ENCODE measurements around the gene ZNRF3.

Gene ZNRF3

DNA sequence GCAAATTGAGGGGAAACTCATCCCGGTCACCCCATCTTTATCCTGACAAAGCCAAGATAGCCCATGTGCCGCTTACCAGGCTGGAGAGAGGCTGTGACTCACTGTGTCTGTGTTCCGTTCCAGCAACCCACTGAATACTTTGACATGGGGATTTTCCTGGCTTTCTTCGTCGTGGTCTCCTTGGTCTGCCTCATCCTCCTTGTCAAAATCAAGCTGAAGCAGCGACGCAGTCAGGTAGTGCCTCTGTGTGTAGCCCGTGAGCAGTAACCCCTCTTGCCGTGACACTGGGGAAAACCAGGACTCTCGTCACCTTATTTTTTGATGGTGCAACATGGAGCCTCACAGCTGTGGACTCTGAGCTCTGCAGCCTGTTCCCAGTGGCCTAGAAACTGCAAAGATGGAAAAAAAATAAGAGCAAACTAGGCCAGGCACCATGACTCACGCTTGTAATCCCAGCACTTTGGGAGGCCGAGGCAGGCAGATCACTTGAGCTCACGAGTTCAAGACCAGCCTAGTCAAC is 161.3 kb downstream of the ZNRF3 start:
- no peak for DNase-seq

DNA sequence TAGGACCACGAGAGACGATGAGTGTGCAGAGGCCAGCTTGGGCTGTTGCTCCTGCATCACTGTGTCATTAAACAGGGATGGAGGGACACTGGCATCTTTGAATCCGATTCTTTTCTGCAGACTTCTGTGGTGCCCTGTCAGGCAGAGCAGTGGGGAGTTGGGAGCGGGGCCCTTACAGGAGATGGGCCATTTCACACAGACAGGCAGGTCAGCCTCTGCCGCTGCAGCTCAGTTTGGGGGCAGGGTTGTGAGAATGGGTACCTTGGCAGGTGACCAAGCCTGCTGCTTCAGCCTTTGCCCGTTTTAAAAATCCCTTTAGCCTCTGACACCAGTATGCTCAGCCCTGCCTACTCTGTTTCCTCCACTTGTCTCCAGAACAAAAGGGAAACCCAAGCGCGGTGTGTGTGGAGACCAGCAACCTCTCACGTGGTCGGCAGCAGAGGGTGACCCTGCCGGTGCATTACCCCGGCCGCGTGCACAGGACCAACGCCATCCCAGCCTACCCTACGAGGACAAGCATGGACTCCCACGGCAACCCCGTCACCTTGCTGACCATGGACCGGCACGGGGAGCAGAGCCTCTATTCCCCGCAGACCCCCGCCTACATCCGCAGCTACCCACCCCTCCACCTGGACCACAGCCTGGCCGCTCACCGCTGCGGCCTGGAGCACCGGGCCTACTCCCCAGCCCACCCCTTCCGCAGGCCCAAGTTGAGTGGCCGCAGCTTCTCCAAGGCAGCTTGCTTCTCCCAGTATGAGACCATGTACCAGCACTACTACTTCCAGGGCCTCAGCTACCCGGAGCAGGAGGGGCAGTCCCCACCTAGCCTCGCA is 165.7 kb downstream of the ZNRF3 start:
- DNase-seq, result no peak

DNA sequence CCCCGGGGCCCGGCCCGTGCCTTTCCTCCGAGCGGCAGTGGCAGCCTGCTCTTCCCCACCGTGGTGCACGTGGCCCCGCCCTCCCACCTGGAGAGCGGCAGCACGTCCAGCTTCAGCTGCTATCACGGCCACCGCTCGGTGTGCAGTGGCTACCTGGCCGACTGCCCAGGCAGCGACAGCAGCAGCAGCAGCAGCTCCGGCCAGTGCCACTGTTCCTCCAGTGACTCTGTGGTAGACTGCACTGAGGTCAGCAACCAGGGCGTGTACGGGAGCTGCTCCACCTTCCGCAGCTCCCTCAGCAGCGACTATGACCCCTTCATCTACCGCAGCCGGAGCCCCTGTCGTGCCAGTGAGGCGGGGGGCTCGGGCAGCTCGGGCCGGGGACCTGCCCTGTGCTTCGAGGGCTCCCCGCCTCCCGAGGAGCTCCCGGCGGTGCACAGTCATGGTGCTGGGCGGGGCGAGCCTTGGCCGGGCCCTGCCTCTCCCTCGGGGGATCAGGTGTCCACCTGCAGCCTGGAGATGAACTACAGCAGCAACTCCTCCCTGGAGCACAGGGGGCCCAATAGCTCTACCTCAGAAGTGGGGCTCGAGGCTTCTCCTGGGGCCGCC is 166.4 kb downstream of the ZNRF3 start:
- DNase-seq, result no peak

DNA sequence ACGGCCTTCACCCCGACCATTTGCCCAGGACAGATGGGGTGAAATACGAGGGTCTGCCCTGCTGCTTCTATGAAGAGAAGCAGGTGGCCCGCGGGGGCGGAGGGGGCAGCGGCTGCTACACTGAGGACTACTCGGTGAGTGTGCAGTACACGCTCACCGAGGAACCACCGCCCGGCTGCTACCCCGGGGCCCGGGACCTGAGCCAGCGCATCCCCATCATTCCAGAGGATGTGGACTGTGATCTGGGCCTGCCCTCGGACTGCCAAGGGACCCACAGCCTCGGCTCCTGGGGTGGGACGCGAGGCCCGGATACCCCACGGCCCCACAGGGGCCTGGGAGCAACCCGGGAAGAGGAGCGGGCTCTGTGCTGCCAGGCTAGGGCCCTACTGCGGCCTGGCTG is 167.1 kb downstream of the ZNRF3 start:
- DNase-seq, result no peak

DNA sequence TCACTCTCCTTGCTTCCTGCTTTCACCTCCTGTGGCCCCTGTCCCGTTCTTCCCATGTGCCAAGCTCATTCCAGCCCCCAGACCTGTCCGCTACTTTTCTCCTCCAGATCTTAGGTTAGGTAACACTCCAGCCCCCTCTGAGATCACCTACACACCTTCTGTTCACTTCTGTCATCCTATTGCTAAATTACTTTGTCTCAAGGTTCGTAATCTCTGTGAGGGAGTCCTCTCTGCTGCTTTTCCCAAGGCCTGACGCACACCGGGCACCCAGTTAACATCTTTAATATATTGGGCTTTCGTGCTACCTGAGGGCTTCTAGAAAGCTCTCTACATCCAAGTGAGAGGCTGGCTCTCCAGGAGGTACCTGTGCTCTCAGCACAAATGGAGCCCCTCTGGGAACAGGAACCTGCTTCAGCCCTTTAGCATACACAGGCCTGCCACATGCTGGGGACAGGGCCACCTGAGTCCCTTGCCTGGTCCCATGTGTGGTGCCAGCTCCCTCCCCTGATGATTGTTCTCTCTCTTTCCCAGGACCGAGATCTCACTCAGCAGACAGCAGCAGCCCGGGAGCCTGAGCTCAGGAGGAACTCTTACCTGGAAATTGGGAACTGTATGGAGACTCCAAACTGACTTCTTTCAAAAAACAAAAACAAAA is 169.8 kb downstream of the ZNRF3 start:
- DNase-seq, result no peak

DNA sequence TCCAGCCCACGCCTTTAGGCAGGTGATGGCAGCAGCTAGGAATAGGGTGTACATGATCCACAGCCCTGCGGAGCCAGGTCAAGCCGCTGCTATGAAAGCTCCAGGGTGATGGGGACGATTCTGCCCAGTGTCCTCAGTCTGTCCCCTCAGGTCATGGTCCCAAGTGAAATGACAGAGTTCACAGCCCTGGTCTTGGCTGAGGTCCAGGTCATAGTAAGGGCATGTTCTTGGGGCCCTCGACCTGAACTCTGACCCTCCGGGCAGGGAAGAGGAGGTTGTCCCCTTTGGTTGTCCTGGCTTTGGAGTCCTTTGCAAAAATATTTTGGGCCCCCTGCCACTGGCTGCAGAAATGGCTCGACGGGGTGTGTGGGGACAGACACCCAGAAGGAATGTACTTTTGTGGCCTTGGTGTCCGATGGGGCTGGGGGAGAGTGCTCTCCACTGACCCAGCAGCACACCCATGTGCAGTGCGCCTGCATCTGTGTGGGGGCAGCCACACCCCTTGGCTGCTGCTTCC is 170.9 kb downstream of the ZNRF3 start:
- no peak for DNase-seq

DNA sequence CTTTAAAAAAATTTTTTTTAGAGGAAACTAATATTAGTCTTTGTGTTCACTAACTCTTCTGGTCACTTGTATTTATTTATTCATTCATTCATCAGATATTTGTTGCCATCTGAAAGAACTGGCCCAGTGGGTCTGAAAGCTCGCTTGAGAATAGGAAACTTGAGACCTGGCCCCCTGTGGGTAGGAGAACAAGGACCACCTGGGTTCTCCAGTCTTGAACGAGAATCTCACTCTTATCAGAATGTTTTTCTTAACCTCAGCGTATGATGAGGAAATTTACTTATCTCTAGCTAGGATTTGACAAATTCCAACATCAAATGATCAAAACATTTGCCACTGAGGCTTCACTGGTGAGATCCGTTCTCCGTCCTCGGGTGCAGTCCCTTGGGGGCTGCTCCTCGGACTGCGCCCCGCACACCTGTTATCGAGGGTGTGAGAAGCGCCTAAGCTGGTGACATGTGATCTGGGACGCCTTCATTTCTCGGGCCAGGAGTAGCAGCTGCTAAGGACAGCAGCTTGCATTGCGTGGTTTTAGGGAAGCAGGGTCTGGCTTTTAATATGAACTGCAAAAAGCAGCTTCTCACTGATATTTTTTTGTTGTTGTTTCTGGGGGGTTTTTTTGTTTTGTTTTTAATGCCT is 171.9 kb downstream of the ZNRF3 start:
- no peak for DNase-seq

DNA sequence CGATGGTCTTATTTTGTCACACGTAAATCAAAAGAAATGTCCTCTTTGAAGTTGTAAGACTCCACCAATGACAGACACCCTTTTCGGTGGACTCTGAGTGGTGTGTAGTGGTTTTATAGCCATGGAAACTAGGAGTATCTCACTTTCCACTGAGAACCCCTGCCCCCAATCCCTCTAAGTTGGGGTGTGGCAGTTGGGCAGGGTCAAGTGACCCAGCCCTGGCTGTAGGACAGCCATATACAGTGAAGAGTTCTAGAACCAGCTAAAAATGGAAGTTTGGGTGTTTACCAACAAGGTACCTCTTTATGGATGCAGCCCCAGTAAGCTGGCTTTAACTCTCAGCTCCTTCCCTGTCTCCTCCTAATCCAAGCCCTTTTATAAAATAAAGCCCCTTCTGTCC is 173.1 kb downstream of the ZNRF3 start:
- DNase-seq, result no peak

DNA sequence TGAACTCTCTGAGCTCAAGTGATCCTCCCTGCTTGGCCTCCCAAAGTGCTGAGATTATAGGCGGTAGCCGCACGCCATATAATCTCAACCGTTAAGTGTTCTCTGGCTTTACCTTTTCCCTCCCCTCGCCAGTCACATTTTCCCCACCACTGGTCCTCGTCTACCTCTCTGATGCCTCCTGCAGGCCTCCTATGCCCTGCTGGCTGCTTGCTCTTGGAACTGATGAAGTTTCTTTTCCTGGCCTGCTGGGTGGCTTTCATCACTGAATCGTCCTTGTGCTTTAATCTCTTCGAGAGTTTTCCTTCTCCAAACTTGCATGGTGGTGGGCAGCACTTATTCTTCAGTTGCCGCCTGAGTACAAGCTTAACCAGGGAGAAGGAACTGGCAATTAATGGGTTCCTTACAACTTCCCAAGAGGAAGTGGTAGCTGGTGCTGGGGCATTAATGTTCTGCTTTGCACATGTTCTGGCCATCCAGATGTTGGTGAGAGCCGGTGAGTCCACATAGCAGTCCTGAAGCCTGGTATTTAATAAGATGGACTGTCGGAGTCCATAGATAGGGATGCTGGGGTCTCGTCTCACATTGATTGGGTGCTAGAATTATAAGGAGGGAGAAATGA is 177.0 kb downstream of the ZNRF3 start:
- no peak for DNase-seq

DNA sequence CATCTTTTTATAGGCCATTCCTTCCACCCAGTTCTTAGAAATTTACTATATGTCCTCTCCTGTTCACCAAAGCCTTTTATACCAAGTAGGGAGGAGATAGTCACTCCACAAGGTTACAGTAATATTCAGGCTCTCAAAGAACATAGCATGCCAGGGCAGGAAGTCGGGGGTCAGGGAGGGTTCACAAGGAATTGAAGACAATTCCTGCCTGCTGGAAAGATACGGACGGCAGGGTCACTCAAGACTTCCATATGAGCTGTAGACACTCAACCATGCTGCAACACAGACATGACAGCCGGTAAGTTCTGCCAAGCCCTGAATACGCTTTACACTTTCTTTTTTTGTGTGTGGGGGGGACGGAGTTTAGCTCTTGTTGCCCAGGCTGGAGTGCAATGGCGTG is 177.6 kb downstream of the ZNRF3 start:
- no peak for DNase-seq

DNA sequence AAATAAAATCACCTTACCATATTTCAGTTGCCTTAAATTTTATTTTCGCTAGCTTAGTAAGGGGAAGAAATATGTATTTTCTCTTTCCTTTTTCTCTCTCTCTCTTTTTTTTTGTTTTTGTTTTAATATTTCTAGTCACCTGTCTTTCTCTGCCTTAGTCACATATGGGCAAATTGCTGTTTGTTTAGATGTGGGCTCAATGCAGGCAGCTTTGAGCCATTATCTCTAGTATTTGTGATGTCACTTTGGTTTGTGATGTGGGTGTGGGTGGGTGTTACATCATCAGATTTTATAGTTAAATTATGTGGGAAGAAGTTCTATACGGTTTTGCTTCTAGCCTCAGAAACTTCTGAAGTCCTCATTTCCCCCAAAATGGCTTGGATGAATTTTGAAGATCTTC is 178.4 kb downstream of the ZNRF3 start, which contains the start of gene C22orf31:
Gene C22orf31 (minus strand): TSS at position 59 of the 400 bp plus-strand sequence. CDS start 39 bp downstream, at position 20.
- DNase-seq, result no peak

DNA sequence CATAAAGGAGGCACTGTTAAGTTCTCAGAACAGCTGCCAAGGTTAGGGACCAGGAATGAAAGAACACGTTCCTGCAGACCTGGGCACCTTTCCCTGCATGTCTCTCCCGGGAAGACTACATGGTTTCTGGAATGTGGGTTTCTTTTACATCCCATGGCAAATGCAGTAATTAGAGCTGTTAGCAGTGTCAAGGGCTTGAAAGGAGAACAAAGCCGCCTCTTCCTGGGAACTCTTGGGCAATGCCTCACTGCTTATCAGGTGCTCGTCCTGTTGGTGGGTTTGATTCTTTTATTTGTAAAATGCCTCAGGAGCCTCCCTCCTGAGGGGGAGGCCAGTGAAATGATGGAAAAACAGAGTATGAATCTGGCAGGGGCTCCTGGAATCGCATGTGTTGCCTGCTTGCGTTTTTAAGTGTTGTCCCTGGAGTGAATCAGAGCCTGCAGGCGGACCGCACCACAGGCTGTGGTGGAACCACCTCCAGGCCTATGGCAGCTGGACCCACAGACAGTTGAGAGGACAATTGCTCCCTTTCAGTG is 179.0 kb downstream of the ZNRF3 start:
- no peak for DNase-seq

DNA sequence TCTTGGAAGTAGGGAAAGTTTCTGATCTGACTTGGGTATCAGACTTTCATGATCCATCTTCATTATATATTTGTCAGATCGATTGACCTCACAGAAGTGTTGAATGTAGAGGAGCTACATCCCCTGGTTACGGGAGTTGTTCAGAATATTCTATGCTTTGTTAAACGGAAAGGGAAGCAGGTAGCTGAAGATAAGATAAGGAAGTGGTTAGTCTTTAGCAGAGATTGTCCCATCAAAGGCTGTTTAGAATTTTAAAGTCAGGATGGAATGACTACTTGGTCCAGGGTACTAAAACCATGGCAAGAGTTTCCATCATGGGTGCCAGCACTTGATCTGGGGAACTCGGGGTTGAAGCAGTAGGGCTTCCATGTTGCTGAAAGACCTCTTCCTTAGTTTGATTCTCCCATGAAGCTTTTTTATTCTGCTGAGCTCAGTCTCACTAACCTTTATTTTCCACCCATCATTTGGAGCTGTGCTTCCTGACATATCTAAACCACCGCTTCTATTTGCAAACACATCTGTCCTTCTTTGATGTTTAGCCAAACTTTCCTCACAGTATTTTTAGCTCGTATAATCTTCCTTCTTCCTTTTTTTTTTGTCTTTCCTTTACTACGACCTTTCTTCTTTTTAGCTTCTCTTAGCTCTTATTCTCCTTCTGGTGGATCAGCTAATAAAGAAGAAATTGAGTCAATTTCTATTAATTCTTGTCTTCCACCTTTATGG is 182.3 kb downstream of the ZNRF3 start:
- DNase-seq, result no peak

DNA sequence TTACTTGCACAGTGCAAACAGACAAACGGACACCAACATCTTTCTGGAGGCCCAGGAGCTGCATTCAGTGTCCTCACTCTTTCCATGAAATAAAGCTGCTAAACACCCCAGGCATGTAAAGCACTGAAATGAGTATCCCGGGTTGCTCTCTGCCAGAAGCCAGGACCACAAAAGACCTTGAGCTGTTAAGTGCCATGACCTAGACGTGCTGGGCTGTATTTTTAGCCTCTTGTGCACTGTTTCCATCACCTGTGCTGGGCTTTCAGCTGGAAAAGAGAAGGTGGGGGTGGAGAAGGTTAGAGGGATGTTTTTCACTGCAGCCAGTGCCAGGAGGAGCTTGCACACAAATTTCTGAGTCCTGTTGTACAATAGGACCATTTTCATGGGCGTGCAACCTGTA is 186.1 kb downstream of the ZNRF3 start:
- no peak for DNase-seq

DNA sequence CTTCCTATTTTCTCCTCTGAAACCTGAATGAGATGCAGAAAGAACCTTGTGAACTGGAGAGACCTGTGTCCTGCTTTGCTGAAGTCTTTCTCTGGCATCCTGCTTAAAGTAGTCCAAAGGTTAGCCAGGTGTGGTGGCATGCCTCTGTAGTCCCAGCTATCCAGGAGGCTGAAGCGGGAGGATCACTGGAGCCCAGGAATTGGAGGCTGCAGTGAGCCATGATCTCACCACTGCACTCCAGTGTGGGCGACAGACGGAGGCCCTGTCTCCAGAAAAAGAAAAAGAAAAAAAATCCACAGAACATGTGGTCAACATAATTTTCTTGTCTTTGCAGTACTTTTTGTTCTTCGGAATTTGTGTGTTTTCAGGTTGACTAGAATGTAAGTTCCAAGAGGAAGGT is 187.1 kb downstream of the ZNRF3 start:
- no peak for DNase-seq

DNA sequence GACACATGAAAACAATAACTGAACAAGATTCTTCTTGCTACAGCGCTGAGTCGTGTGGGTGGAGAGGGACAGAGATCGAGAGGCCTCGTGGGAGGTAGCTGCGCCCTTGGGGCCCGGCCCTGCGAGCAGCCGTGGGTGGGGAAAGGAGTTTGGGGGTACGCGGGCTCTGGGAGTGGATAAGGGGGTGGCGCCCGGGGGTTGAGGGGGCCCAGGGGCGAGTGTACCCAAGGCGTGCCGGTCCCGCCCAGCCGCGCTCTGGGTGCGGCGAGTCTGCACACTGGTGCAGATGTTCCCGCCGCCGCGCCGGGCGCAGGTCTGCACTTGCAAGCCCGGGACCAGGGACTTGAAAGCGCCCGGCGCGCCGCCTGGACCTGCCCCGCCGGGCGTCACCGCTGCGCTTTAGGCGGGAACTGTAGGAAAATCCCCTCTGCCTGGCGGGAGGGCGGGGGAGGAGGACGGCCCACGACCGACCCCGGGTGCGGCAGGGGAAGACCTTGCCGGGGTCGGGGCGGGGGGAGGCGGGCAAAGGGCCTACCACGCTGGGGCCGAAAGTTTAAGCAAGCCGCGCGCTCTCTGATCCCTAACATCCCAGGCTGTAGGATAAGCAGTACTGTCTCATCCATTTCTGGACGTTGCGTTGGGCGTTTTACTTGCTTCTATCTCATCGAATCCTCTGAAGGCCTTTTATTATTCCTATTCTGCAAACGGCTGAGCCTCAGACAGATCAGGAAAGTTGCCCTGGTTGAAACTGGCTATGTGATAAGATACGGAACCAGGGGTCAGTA is 188.1 kb downstream of the ZNRF3 start:
- peak; percentile 21 for DNase-seq

DNA sequence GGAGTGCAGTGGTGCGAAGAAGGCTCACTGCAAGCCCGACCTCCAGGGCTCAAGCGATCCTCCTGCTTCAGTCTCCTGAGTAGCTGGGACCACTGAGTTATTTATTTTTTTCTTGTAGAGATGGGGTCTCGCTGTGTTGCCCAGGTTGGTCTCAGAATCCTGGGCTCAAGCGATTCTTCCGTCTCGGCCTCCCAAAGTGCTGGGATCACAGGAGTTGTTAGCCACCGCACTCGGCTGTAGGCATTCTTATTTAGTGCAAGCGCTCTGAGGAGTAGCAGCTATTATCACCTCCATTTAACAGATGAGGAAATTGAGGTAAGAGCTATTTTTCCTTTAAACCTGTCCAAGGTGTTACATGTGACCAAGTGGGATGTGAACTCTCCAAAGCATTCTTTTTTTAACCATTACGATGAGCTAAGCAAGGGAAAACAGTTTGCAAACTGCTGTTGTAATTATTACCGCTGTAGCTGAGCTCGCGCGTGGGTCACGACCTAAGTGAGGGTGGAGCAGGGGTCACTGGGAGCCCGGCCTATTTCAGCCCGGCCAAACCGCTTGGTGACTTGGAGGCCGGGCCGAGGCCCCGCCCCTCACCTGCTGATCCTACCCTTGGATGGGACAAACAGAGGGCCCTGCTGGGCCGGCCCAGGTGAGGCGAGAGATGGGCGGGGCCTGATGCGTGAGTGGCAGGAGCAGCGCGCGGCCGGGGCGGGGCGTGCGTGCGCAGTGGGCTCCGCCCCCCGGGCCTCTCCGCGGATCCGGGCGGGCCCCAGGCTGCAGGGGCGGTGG is 189.0 kb downstream of the ZNRF3 start:
- DNase-seq, result peak; percentile 81

DNA sequence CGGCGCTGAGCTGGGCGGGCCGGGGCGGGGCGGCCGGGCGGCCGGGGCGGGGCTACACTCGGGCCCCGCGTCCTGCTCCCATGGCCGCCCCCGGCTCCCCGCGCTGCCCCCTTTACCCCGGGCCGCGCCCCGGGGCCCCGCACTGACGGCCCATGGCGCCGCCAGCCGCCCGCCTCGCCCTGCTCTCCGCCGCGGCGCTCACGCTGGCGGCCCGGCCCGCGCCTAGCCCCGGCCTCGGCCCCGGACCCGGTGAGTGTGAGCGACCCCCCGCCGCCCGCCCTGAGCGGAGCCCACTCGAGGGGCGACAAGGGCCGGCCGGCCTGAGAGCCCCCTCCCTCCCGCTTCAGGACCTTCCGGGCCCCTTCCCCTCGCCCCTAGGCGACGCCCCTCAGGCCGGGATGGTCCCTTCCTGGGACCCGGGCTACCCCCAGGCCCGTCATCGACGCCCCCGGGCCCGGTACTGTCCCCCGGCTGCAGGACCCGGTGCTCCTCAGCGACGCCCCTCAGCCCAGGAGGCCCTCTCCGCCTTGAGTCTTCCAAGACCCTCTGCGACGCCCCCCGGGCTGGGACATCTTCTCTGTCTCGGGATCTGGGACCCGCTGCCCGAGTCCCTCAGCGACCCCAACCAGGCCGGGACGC is 189.7 kb downstream of the ZNRF3 start, which contains the start of gene KREMEN1:
Gene KREMEN1 (plus strand): TSS at position 57 of the 639 bp plus-strand sequence. CDS start 96 bp downstream, at position 153.
- DNase-seq, result no peak

DNA sequence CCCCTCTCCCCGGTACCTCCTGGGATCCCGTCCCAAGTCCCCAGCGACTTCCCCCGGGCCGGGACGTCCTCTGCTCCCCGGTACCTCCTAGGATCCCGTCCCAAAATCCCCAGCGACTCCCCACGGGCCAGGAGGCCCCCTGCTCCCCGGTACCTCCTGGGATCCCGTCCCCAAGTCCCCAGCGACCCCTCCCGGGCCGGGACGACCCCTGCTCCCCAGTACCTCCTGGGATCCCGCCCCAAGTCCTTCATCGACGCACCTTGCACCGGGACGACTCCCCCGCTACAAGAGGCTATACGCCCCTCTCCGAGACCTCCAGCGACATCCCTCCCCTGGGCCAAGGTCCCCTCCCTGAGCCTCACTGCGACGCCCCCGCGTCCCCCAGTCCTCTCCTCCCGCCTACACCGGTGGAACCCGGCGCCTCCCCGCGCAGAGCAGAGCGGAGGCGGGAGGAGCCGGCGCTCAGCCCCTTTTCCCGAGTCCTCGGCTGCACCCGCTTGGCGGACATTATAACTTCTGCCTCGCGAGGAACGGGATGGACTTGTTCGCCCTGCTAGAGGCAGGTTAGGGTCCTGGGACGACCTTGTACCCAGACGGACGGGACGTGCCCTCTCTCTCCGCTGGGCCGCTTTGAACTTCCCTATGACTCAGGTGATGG is 190.4 kb downstream of the ZNRF3 start:
- DNase-seq, result no peak

Measured in stimulated activated CD4-positive, alpha-beta T cell treated with anti-CD3 and anti-CD28 coated beads, Interleukin-4, amount 100 ng/mL, for 24 hours (primary cell).